ENCODE data around the gene TBCK. TPM values are rescaled to one million over a fixed set of nuclear protein-coding genes. Genes with fewer than 3 reads are reported as not detected.

The TBCK gene
- total RNA-seq, 1 donor from 2014 or later = 81.4 TPM

DNA sequence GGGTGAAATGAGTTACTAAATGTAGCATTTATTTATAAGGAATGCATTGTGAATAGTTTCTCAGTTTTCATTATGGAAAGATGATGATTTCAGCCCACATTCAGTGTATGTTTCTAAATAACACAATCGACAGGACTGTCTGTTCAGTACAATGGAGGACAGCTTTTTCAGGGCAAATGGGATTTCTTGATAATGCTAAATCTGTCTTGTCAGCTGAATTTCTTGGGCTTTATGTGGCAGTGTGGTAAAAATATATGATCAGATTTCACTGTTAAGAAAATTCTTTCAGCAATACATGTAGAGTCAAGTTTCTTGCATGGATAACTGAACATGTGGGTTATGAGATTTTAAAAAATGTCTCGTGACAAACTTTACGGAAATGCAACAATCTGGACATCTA, 269.9 kb downstream of the TBCK start:
- H3K9me3 Mint-ChIP-seq (ENCODE audit: unreplicated experiment) = no peaks in the 10 kb centered on the region
- H3K27me3 Mint-ChIP-seq (ENCODE audit: unreplicated experiment) = no peaks in the 10 kb centered on the region

DNA sequence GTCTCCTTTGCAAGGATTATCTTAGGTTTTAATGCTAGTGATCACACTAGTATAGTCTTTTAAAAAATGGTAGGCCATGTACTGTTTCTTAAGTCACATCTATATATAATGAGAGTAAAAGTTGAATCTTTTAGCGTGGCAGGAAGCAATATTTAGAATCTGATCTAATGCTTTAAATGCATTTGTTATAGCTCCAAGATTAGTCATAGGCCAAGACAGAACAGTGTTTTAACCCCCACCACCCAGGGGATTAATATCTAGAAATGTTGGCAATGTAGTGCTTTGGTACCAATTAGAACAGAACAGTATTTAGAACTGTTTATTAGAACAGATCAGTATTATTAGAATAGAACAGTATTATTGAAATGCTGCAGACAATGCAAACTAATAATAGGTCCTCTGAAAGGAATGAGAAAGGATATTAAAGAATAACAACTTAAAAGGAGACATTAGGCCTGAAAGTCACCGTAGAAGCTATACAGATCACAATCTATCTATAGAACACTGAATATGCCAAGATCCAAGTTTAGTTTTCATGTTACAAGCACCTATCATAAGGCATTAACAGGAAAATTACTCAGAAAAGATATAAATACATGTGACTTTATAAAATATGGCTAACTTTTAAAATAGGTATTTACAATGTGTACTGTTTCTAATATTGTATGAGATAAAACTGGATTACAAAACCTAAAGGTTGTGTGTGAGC, 274.6 kb downstream of the TBCK start:
- no peak overlapping the region for H3K4me3 Mint-ChIP-seq (ENCODE audit: unreplicated experiment)
- no peaks in the 10 kb centered on the region for H3K36me3 Mint-ChIP-seq (ENCODE audit: unreplicated experiment)
- no peaks in the 10 kb centered on the region for H3K4me1 Mint-ChIP-seq (ENCODE audit: low read depth, unreplicated experiment)
- no peak overlapping the region for H3K27ac Mint-ChIP-seq (ENCODE audit: unreplicated experiment)
- H3K9me3 Mint-ChIP-seq (ENCODE audit: unreplicated experiment) = no peaks in the 10 kb centered on the region
- DNase-seq = no peak
- no peaks in the 10 kb centered on the region for H3K27me3 Mint-ChIP-seq (ENCODE audit: unreplicated experiment)
- TF ChIP-seq, protein P1, sequence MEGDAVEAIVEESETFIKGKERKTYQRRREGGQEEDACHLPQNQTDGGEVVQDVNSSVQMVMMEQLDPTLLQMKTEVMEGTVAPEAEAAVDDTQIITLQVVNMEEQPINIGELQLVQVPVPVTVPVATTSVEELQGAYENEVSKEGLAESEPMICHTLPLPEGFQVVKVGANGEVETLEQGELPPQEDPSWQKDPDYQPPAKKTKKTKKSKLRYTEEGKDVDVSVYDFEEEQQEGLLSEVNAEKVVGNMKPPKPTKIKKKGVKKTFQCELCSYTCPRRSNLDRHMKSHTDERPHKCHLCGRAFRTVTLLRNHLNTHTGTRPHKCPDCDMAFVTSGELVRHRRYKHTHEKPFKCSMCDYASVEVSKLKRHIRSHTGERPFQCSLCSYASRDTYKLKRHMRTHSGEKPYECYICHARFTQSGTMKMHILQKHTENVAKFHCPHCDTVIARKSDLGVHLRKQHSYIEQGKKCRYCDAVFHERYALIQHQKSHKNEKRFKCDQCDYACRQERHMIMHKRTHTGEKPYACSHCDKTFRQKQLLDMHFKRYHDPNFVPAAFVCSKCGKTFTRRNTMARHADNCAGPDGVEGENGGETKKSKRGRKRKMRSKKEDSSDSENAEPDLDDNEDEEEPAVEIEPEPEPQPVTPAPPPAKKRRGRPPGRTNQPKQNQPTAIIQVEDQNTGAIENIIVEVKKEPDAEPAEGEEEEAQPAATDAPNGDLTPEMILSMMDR (IDR thresholded peaks at IDR 0.05; ENCODE audit: partially characterized antibody, unreplicated experiment) = no peak

More for the DNA sequence above, 269.9 kb downstream of the TBCK start:
- TF ChIP-seq, protein P1 (IDR thresholded peaks at IDR 0.05; ENCODE audit: partially characterized antibody, unreplicated experiment) = no peak
- H3K4me3 Mint-ChIP-seq (ENCODE audit: unreplicated experiment) = no peak overlapping the region
- H3K36me3 Mint-ChIP-seq (ENCODE audit: unreplicated experiment) = no peaks in the 10 kb centered on the region
- H3K4me1 Mint-ChIP-seq (ENCODE audit: low read depth, unreplicated experiment) = no peaks in the 10 kb centered on the region
- H3K27ac Mint-ChIP-seq (ENCODE audit: unreplicated experiment) = no peak overlapping the region
- no peak for DNase-seq

DNA sequence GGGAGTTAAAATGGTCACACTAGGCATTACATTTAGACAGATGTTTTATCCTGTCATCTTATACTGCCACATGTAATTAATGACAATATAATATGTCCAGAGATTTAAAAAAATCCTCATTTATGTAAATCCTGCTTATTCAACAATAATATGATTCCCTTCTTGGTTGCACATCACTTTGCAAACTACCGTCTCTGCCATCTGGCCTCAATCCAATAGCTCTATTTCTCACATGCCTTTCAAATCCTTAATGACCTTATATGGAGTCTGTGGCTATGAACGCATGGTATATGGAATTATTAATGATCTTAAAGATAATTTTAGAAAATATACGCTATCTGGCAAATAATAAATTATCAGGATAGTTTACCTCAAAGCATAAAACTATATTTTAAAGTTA, 276.2 kb downstream of the TBCK start:
- H3K4me1 Mint-ChIP-seq (ENCODE audit: low read depth, unreplicated experiment) = no peaks in the 10 kb centered on the region
- TF ChIP-seq, protein P1 (IDR thresholded peaks at IDR 0.05; ENCODE audit: partially characterized antibody, unreplicated experiment) = no peak
- no peak for DNase-seq
- no peaks in the 10 kb centered on the region for H3K9me3 Mint-ChIP-seq (ENCODE audit: unreplicated experiment)
- H3K4me3 Mint-ChIP-seq (ENCODE audit: unreplicated experiment) = no peak overlapping the region
- no peaks in the 10 kb centered on the region for H3K36me3 Mint-ChIP-seq (ENCODE audit: unreplicated experiment)
- H3K27ac Mint-ChIP-seq (ENCODE audit: unreplicated experiment) = no peak overlapping the region
- no peaks in the 10 kb centered on the region for H3K27me3 Mint-ChIP-seq (ENCODE audit: unreplicated experiment)

DNA sequence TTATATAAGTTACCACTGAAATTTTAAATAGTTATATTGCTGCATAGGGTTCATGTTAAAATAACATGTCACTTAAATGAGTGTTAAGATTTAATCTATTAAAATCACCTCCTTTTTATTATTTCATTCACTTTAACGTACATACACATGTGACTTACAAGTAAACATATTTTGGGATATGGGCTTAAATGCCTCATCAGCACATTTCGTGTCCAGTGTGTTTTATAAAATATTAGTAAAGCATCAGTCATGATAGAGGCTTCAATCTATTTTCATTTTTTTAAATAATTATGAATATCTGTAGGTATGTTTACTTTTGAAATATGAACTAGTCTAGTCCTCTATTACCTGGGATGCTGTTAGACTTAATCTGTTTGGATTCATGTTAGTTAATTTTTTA, 277.1 kb downstream of the TBCK start:
- H3K4me1 Mint-ChIP-seq (ENCODE audit: low read depth, unreplicated experiment) = no peaks in the 10 kb centered on the region
- TF ChIP-seq, protein P1 (IDR thresholded peaks at IDR 0.05; ENCODE audit: partially characterized antibody, unreplicated experiment) = no peak
- no peak overlapping the region for H3K27ac Mint-ChIP-seq (ENCODE audit: unreplicated experiment)
- no peak overlapping the region for H3K4me3 Mint-ChIP-seq (ENCODE audit: unreplicated experiment)
- H3K36me3 Mint-ChIP-seq (ENCODE audit: unreplicated experiment) = no peaks in the 10 kb centered on the region
- DNase-seq = no peak
- no peaks in the 10 kb centered on the region for H3K9me3 Mint-ChIP-seq (ENCODE audit: unreplicated experiment)
- H3K27me3 Mint-ChIP-seq (ENCODE audit: unreplicated experiment) = no peaks in the 10 kb centered on the region

DNA sequence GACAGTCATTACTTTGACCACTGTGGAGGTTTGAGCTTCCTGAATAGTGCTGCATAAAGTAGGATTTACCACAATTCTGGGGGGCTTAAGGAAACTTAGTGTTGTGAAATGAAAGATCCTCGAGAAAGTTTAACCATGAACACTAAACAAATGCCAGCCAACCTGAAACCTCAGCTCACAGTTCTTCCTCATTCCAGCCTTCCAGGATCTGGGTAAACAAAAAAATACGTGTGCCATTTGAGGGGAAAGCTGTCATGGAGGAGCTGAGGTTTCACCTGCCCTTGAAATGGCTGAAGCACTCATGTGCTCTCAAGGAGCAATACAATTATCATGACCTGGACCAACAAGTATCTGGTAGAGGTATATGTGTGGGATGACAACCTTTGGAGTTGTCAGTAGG, 278.0 kb downstream of the TBCK start:
- Mint-ChIP-seq H3K27me3 (ENCODE audit: unreplicated experiment) (no peaks in the 10 kb centered on the region), H3K4me3 (ENCODE audit: unreplicated experiment) (no peak overlapping the region), H3K4me1 (ENCODE audit: low read depth, unreplicated experiment) (no peaks in the 10 kb centered on the region), H3K36me3 (ENCODE audit: unreplicated experiment) (no peaks in the 10 kb centered on the region), H3K9me3 (ENCODE audit: unreplicated experiment) (no peaks in the 10 kb centered on the region), H3K27ac (ENCODE audit: unreplicated experiment) (no peak overlapping the region)
- TF ChIP-seq, protein P1 (IDR thresholded peaks at IDR 0.05; ENCODE audit: partially characterized antibody, unreplicated experiment) = no peak
- DNase-seq = no peak

Data from glutamatergic neuron (in vitro differentiated cells).